Right cardiac atrium (tissue), 5 donors: Measurements from ENCODE around the gene PDE3A. TPM values are rescaled to one million over a fixed set of nuclear protein-coding genes. Genes with fewer than 3 reads are reported as not detected.

Experiments used
- ATAC-seq, 2 donors: fragments of 200-7000 bp; cut with Tn5 transposase; one replicate each; pipeline versions ENCODE4 v1.8.0 to v1.9.1; 2020; ENCODE audit warnings: moderate library complexity in 2 of 2, mild to moderate bottlenecking in 1 of 2
- DNase-seq, 3 donors: peaks; one replicate each; pipeline ENCODE4 v3.0.0-alpha.2; 2020
- H3K27ac ChIP-seq: one replicate; pipeline ENCODE4 v1.5.1; 2013; ENCODE audit warnings: mild to moderate bottlenecking, low read length, control low read depth, moderate library complexity
- H3K27me3 ChIP-seq: one replicate; pipeline ENCODE4 v1.6.1; 2013; ENCODE audit not compliant: control insufficient read depth, insufficient read depth
- H3K4me1 ChIP-seq: one replicate; pipeline ENCODE4 v1.6.1; 2013; ENCODE audit warnings: low read length; ENCODE audit not compliant: control insufficient read depth, insufficient read depth
- H3K4me3 ChIP-seq: one replicate; pipeline ENCODE4 v1.5.1; 2013; ENCODE audit warnings: low read length, control low read depth
- H3K9me3 ChIP-seq: one replicate; pipeline ENCODE4 v1.6.1; 2013; ENCODE audit warnings: low read length; ENCODE audit not compliant: control insufficient read depth
- WGBS: extraction: QIAGEN DNeasy Blood & Tissue Kit; methylation state at CpG from one replicate; pipeline ENCODE4 v1.1.7; 2013; 5-methylcytosine and 5-hydroxymethylcytosine counted together
- intact Hi-C, 4 donors: fragments of 100-400 bp; cut with DNase I; formaldehyde crosslinking; loops; one replicate each; pipeline versions ENCODE4 v1.11.0 to v1.14.0; 2022 to 2023
- polyA plus RNA-seq: library from polyadenylated mRNA; stranded (reverse); fragments of 200-250 nt; gene quantifications from one replicate; pipeline ENCODE4 v1.2.3, GENCODE V29; 2013
- total RNA-seq, 4 donors: library from RNA; stranded (reverse); fragmentation: NEBNext Ultra II Directional; extraction: Animal tissue kit (Norgen Biotek cat#: 25700); gene quantifications; one replicate each; pipeline ENCODE4 v1.2.1, GENCODE V29; 2021
- donor health status: healthy with polysubstance abuse.
- donor health status: DM: no; HTN: yes; CAD: no.
- donor health status: DM: no; HTN: no; CAD: no.
- donor health status: DM: no; HTN: yes; CAD: no; lungs with severe emphysema.
- donor health status: DM: yes; HTN: yes; CAD: no.

PDE3A gene
- total and polyA plus RNA-seq, 5 donors = 29.9 to 156 (median 99.7) TPM

DNA sequence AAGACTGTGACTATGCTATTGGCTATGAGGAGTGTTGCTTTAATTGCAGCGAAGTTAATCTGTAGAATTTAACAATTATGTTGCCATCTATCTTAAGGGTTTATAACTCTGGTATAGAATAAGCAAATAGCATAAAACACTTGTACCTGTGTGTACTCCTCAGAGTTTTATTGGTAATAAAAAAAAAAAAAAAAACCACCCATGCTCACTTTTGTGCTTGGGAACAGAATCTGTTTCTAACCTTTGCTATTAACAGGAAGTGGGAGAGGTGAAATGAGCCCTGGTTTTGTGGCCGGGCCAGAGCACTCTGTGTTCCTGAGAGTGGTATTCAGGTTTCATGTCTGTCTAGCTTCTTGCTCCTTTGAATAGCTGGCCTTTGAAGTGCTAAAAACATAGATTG, 53.1 kb downstream of the PDE3A start:
- Histone ChIP-seq H3K4me3 (no peak overlapping the region), H3K27me3 (no peaks in the 10 kb centered on the region), H3K4me1 (peaks cover 4% of the 10 kb centered on the region), H3K27ac (no peak overlapping the region), H3K9me3 (no peaks in the 10 kb centered on the region)
- ATAC-seq = peak; percentile 52 to 60
- intact Hi-C loops = no loop called here
- DNase-seq = peak in 1 of 3 donors; percentile 36
- WGBS = 65% methylated on average over 2 of the region's 2 CpGs

DNA sequence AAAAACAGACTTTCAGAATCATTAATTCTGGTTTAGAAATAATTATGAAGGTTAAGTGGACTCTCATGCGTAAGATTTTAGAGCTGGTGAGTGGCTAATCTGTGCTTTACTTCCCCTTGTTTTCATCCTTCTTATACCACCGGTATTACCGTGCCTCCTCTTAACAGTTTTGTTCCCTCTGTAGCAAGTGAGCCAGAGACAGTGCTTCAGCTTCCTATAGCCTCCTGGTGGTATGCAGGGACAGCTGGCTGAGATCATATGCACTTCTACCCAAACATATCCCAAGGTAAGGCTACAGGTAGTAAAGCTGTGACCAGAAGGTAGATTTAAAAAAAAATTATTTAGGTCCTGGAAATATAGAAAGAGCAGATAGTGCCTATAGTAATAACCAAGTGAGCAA, 55.2 kb downstream of the PDE3A start:
- Histone ChIP-seq H3K9me3 (no peaks in the 10 kb centered on the region), H3K4me1 (peaks cover 4% of the 10 kb centered on the region), H3K4me3 (no peak overlapping the region), H3K27me3 (no peaks in the 10 kb centered on the region), H3K27ac (no peak overlapping the region)
- DNase-seq (no peak), ATAC-seq (no peak)
- 35% methylated on average over 3 of the region's 3 CpGs for WGBS
- intact Hi-C loops = no loop called here

DNA sequence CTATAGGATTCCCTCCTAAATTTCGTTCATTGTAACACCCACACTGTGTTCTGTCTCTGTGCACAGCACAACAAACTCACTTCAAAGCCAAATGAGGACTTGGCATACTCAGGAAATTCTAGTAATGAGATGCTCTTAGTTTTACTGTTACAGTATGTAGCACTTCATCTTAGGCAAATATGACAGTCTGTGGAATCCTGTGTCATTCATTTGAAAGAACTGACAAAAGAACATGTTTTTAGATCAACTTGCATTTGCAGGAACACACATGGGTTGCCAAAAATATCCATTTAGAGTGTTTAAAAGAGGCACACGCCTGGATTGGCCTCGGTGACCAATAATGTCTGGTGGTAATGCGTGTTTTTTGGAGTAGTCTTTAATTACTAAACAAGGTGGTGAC, 56.5 kb downstream of the PDE3A start:
- Histone ChIP-seq H3K27ac (no peak overlapping the region), H3K27me3 (no peaks in the 10 kb centered on the region), H3K4me3 (no peak overlapping the region), H3K9me3 (no peaks in the 10 kb centered on the region), H3K4me1 (peaks cover 4% of the 10 kb centered on the region)
- no peak for DNase-seq
- intact Hi-C loops = no loop called here
- WGBS = 56% methylated on average over 4 of the region's 4 CpGs
- no peak for ATAC-seq

DNA sequence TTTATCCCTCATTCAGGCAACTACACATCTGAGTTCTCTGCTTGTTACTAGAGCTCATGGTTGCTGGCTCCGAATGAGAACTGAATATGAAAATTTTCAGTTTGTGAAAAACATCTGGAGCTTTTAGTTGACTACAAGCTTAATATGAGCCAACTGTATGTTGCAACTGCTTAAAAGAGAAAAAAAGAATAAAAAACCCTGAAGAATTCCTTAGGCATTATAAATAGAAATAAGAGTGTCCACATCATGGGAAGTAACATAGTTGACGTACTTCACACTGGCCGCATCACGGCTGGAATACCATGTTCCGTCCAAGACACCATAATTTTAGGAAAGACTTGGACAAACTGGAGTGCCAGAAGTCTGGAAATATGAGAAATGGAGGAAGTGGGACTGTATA, 57.9 kb downstream of the PDE3A start:
- intact Hi-C loops = no loop called here
- Histone ChIP-seq H3K27me3 (no peaks in the 10 kb centered on the region), H3K4me3 (no peak overlapping the region), H3K9me3 (no peaks in the 10 kb centered on the region), H3K4me1 (no peaks in the 10 kb centered on the region), H3K27ac (no peak overlapping the region)
- DNase-seq (peak in 2 of 3 donors; percentile 62 to 83), ATAC-seq (peak; percentile 89 to 94)
- WGBS = 45% methylated on average over 5 of the region's 5 CpGs

DNA sequence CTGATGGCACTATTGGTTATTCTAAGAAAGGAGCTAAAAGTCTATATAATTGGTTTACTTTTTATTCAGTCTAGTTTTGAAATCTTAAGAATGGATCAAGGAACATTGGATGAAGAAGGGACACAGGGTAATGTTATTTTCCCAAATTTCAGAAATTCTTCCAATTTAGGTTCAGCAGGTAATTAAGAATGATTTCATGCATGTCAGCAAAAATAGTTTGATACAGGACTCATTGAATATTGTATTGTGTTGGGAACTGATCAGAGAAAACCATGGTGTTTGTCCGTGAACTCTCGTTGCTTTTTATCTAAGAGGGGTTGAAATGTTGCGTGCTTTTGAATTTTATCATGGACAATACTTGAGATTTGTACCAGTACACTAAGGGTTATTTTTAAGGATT, 58.6 kb downstream of the PDE3A start:
- H3K27me3 ChIP-seq = no peaks in the 10 kb centered on the region
- intact Hi-C loops = no loop called here
- no peak for DNase-seq
- no peaks in the 10 kb centered on the region for H3K4me1 ChIP-seq
- H3K4me3 ChIP-seq = no peak overlapping the region
- H3K27ac ChIP-seq = no peak overlapping the region
- ATAC-seq = no peak
- 69% methylated on average over 3 of the region's 3 CpGs for WGBS
- no peaks in the 10 kb centered on the region for H3K9me3 ChIP-seq

DNA sequence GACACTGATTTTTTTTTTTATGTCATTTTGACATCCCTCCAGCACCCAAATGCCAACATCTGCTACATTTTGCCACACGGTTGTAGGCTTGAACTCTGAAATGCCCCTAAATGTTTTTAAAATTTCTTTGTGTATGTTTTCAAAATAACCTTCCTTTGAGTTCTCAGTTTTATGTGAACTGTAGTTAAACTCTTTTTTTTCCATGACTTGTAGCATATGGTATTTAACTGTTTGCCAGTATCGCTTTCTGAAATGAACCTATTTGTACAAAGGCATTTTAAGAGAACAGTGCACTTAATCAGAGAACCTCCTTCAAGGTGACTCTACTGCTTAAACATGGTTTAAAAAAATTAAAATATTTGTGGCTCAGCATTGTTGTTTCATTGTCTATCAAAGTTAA, 61.5 kb downstream of the PDE3A start:
- 56% methylated on average over 2 of the region's 2 CpGs for WGBS
- intact Hi-C loops = no loop called here
- no peak overlapping the region for H3K27ac ChIP-seq
- H3K27me3 ChIP-seq = no peaks in the 10 kb centered on the region
- H3K9me3 ChIP-seq = no peaks in the 10 kb centered on the region
- H3K4me3 ChIP-seq = no peak overlapping the region
- no peaks in the 10 kb centered on the region for H3K4me1 ChIP-seq
- ATAC-seq = no peak
- DNase-seq = no peak

DNA sequence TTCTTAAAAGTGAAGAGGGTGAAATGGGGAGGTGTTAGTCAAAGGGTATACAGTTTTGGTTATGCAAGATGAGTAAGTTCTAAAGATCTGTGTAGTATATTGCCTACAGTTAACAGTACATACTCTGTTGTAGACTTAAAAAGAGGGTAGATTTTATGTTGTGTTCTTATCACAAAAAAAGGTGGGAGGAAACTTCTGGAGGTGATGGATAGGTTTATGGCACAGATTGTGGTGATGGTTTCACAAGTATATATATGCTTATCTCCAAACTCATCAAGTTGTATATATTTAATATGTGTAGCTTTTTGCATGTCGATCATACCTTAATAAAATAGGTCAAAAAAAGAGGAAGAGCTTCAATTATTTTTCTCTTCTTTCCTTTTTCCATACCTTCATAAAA, 64.0 kb downstream of the PDE3A start:
- H3K27ac ChIP-seq = no peak overlapping the region
- WGBS = 87% methylated on average over 1 of the region's 1 CpG
- intact Hi-C loops = no loop called here
- H3K27me3 ChIP-seq = no peaks in the 10 kb centered on the region
- H3K9me3 ChIP-seq = no peaks in the 10 kb centered on the region
- peaks cover 2% of the 10 kb centered on the region for H3K4me1 ChIP-seq
- DNase-seq (no peak), ATAC-seq (no peak)
- H3K4me3 ChIP-seq = no peak overlapping the region

DNA sequence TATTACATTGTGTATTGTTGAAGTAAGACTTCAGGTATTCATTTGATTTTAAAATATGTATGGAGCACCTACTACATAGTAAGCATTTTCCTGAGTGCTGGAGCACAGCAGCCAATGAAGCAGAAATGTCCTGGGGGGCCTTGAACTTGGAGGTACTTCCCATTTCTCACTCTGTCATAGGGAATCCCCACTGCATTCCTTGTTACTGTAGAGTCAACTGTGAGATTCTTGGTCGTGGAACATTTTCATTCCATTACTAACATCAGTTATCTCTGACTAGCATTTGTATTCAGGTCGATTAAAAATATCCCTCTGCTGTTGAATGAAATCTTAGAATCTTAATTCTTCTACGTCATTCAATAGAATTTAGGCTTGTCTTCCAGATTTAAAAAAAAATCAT, 66.7 kb downstream of the PDE3A start:
- 30% methylated on average over 3 of the region's 3 CpGs for WGBS
- H3K4me1 ChIP-seq = peaks cover 5% of the 10 kb centered on the region

DNA sequence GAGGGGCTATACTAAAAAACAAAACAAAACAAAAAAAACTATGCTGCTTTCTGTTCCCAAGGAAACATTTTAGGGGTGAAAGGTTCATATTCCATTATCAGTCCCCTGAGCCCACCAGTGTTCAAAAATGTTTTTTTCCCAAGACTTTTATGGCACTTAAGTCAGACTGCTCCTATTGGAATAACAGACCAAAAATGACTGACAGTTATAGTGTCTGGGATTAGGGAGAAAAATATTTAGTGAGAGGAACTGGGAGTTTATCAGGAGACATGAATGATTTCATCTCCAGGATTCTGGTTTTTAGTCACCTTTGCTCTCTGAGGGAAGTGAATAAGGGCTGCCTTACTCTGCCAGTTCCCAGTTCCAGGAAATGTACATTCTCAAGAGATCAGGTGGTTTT, 68.0 kb downstream of the PDE3A start:
- H3K9me3 ChIP-seq = no peaks in the 10 kb centered on the region
- peak; percentile 12 to 42 for ATAC-seq
- no peak overlapping the region for H3K4me3 ChIP-seq
- intact Hi-C loops = no loop called here
- H3K27me3 ChIP-seq = no peaks in the 10 kb centered on the region
- no peak for DNase-seq
- H3K27ac ChIP-seq = peak overlapping the region; percentile 68
- peaks cover 5% of the 10 kb centered on the region for H3K4me1 ChIP-seq

More for the DNA sequence above, 66.7 kb downstream of the PDE3A start:
- ATAC-seq (peak in 1 of 2 donors; percentile 70), DNase-seq (no peak)
- H3K4me3 ChIP-seq = no peak overlapping the region
- H3K27me3 ChIP-seq = no peaks in the 10 kb centered on the region
- H3K27ac ChIP-seq = peak overlapping the region; percentile 56
- intact Hi-C loops = no loop called here
- H3K9me3 ChIP-seq = no peaks in the 10 kb centered on the region

DNA sequence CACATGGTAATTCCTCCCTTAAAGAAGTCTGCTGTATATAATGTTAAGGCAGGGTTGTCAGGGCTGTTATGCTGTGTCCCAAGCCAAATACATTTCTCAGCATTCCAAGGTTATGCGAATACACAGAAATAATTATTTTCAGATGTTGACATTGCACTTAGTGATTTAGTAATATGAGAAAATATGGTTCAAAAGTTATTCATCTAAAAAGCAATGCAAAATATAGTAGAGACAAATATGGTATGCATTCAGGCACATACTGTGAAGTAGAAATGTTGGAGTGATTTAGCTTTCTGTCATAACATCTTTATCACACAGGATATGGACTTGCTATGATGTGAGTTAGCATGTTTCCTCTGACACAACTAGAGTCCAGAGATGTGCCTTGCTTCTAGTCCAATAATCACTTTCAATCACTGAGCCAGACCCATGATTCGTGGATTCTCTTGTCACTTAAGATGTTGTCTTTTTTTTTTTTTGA, 70.0 kb downstream of the PDE3A start:
- Histone ChIP-seq H3K27me3 (no peaks in the 10 kb centered on the region), H3K9me3 (no peaks in the 10 kb centered on the region), H3K4me1 (peaks cover 5% of the 10 kb centered on the region), H3K4me3 (no peak overlapping the region), H3K27ac (no peak overlapping the region)
- no peak for ATAC-seq
- 53% methylated on average over 2 of the region's 2 CpGs for WGBS
- no peak for DNase-seq
- intact Hi-C loops = no loop called here

DNA sequence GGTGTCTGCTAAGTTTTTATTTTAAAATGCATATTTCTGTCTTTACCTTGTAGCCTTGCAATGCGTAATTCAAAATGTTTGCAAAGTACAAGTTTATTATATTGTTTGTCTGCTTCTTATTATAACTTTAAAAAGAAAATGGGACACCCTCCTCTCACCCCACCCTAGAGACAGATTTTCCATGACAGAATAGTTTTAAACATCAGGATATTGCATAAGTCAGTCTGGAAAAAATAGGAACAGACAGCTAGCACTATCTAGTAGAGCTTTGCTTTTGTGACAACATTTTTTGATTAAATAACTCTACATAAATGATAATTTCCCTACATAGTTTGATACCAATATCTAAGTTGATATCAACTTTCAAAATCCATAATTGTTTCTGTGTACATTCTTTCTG, 71.3 kb downstream of the PDE3A start:
- Histone ChIP-seq H3K4me1 (peaks cover 5% of the 10 kb centered on the region), H3K4me3 (no peak overlapping the region), H3K9me3 (no peaks in the 10 kb centered on the region), H3K27ac (no peak overlapping the region), H3K27me3 (no peaks in the 10 kb centered on the region)
- ATAC-seq = peak in 1 of 2 donors; percentile 58
- intact Hi-C loops = no loop called here
- no peak for DNase-seq
- 80% methylated on average over 1 of the region's 1 CpG for WGBS

DNA sequence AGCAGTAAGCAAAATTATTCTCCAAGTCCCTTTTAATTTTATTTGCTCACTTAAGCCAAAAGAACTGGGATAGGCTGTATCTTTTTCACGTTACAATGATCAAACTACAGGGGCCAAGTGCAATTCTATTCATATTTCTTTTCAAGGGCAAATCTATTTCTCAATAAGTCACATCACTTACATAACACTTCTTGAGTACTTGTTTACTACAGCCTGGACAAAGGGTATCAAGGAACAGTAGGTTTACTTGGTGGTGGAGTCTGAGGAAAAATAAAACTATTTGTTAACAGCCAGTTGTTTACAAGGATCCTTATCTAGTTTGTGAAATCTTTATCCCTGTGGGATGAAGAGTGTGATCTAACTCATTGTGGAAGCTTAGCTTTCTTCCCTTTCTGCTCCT, 72.1 kb downstream of the PDE3A start:
- ATAC-seq = peak in 1 of 2 donors; percentile 53
- intact Hi-C loops = no loop called here

More for the DNA sequence above, 72.1 kb downstream of the PDE3A start:
- Histone ChIP-seq H3K4me3 (no peak overlapping the region), H3K9me3 (no peaks in the 10 kb centered on the region), H3K27me3 (no peaks in the 10 kb centered on the region), H3K4me1 (peaks cover 5% of the 10 kb centered on the region), H3K27ac (no peak overlapping the region)
- no peak for DNase-seq
- WGBS = 22% methylated on average over 1 of the region's 1 CpG
